H1 (cell line): ENCODE measurements around the gene CEBPG.

ENCODE experiments used
- BACH1 ChIP-seq: IDR thresholded peaks from 2 replicates; pipeline ENCODE4 v1.6.1; 2012; ENCODE audit warnings: low read length, improper control_type of control experiment
- BCL11A ChIP-seq, 2 experiments: IDR thresholded peaks; one replicate each; pipeline ENCODE4 v1.6.1; 2011; ENCODE audit warnings: low read depth in 2 of 2, low read length in 2 of 2, mild to moderate bottlenecking in 2 of 2
- EP300 ChIP-seq, 2 experiments: IDR thresholded peaks; 1 replicate in 1 of 2; 2 replicates in 1 of 2; pipeline ENCODE4 v1.6.1; 2011 to 2012; ENCODE audit warnings: low read depth in 2 of 2, low read length in 2 of 2, mild to moderate bottlenecking in 2 of 2, borderline replicate concordance in 1 of 2, inconsistent platforms in 1 of 2, moderate library complexity in 1 of 2
- EZH2 ChIP-seq: fragments of 200-600 bp; sonication (generic); IDR thresholded peaks from 2 replicates; pipeline ENCODE4 v1.7.1; 2012; ENCODE audit warnings: low read depth, mild to moderate bottlenecking, moderate library complexity, low read length, inconsistent platforms; ENCODE audit not compliant: severe bottlenecking
- JUND ChIP-seq: IDR thresholded peaks from 2 replicates; pipeline ENCODE4 v1.6.1; 2011; ENCODE audit warnings: mild to moderate bottlenecking, improper control_type of control experiment, low read length
- KDM1A ChIP-seq: fragments of 200-600, 300-600 bp; sonication (generic); IDR thresholded peaks from 2 replicates; pipeline ENCODE4 v1.7.1; 2016; ENCODE audit warnings: mild to moderate bottlenecking, low read length, borderline replicate concordance
- POLR2A ChIP-seq, 2 experiments: IDR thresholded peaks; 1 replicate in 1 of 2; 2 replicates in 1 of 2; pipeline ENCODE4 v1.6.1; 2011; ENCODE audit warnings: low read depth in 2 of 2, low read length in 2 of 2, mild to moderate bottlenecking in 2 of 2; ENCODE audit errors: control extremely low read depth in 1 of 2
- RAD21 ChIP-seq, 2 experiments: IDR thresholded peaks in 1 of 2; conservative IDR thresholded peaks in 1 of 2; 2 replicates each; pipeline ENCODE4 v1.6.1; 2011; ENCODE audit warnings: low read depth in 2 of 2, low read length in 2 of 2, improper control_type of control experiment in 1 of 2, inconsistent platforms in 1 of 2, mild to moderate bottlenecking in 1 of 2, moderate library complexity in 1 of 2
- SIX5 ChIP-seq: IDR thresholded peaks from 2 replicates; pipeline ENCODE4 v1.6.1; 2011; ENCODE audit warnings: mild to moderate bottlenecking, low read depth, low read length
- SUZ12 ChIP-seq: fragments of 200-600 bp; sonication (generic); IDR thresholded peaks from 2 replicates; pipeline ENCODE4 v1.6.1; 2012; ENCODE audit warnings: mild to moderate bottlenecking, inconsistent platforms, low read length, moderate library complexity, mixed read lengths
- TF ChIP-seq, protein P1 (sequence below), 3 experiments: IDR thresholded peaks; 1 replicate in 2 of 3; 2 replicates in 1 of 3; pipeline versions ENCODE4 v1.5.1 to v1.6.1; 2011; ENCODE audit warnings: low read length in 3 of 3, mild to moderate bottlenecking in 3 of 3, inconsistent platforms in 2 of 3, low read depth in 1 of 3, moderate library complexity in 1 of 3; ENCODE audit not compliant: insufficient read depth in 1 of 3; ENCODE audit errors: control extremely low read depth in 1 of 3

DNA sequence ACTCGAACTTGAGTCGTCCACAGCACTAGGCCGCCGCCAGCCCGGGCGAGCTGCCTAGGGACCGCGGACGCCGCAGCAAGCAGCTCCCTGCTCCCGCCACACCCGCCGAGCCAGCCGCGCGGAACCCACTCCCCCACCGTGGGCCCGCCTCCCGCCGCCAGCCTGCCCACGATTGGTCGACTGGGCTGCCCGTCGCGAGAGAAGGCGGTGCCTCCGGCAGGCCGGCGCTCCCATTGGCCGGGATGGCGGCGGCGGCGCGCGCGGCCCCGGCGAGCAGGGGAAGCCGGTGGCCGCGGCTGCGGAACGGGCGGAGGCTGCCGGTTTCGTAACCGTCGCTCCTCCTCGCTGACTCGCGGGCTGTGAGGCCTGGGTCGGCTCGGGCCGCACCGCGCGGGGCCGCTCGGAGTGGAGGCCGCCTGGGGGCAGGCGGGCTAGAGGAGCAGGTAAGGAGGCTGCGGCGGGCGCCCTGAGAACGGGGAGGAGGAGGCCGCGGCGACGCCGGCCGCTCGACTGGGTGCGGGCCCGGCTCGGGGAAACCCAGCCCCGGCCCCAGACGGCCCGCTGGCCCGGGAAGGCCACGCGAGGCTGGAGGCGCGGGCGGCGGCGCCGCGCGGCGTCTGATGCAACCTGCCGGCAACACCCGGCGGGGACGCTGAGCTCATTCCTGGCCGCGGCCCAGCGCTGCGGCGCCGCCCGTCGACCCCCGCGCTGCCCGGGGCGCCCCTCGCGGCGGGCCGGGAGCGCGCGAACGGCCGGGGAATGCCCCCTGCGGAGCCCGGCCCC is at the start of gene CEBPG:
- TF ChIP-seq JUND (no peak), BCL11A (IDR thresholded peaks at IDR 0.05; ENCODE audit: low read depth in 2 of 2, low read length in 2 of 2) (no peak), POLR2A (IDR thresholded peaks at IDR 0.05; ENCODE audit: control extremely low read depth in 1 of 2, low read depth in 2 of 2, low read length in 2 of 2) (peak; percentile 74 to 79; a peak in 2 of 3 replicates), EP300 (IDR thresholded peaks at IDR 0.05; ENCODE audit: borderline replicate concordance in 1 of 2, low read depth in 2 of 2, low read length in 2 of 2) (no peak), SUZ12 (no peak), KDM1A (no peak), BACH1 (no peak), SIX5 (no peak), EZH2 (no peak), RAD21 (IDR thresholded peaks at IDR 0.05 in 1 of 2, conservative IDR thresholded peaks at IDR 0.05 in 1 of 2; ENCODE audit: low read depth in 2 of 2, low read length in 2 of 2) (no peak)
- TF ChIP-seq, protein P1, sequence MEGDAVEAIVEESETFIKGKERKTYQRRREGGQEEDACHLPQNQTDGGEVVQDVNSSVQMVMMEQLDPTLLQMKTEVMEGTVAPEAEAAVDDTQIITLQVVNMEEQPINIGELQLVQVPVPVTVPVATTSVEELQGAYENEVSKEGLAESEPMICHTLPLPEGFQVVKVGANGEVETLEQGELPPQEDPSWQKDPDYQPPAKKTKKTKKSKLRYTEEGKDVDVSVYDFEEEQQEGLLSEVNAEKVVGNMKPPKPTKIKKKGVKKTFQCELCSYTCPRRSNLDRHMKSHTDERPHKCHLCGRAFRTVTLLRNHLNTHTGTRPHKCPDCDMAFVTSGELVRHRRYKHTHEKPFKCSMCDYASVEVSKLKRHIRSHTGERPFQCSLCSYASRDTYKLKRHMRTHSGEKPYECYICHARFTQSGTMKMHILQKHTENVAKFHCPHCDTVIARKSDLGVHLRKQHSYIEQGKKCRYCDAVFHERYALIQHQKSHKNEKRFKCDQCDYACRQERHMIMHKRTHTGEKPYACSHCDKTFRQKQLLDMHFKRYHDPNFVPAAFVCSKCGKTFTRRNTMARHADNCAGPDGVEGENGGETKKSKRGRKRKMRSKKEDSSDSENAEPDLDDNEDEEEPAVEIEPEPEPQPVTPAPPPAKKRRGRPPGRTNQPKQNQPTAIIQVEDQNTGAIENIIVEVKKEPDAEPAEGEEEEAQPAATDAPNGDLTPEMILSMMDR (IDR thresholded peaks at IDR 0.05; ENCODE audit: control extremely low read depth in 1 of 3, insufficient read depth in 1 of 3, low read depth in 1 of 3, low read length in 3 of 3) = peak in 1 of 3 experiments; percentile 9; a peak in 2 of 4 replicates
